ENCODE measurements around the gene BCL3. TPM values are rescaled to one million over a fixed set of nuclear protein-coding genes. Genes with fewer than 3 reads are reported as not detected.

Gene BCL3
- total and polyA plus RNA-seq, 2 of the 13 experiments (the other 11 are each of a cell fraction or from before 2014, with no cell fraction given): 2.3 to 4.0 TPM

DNA sequence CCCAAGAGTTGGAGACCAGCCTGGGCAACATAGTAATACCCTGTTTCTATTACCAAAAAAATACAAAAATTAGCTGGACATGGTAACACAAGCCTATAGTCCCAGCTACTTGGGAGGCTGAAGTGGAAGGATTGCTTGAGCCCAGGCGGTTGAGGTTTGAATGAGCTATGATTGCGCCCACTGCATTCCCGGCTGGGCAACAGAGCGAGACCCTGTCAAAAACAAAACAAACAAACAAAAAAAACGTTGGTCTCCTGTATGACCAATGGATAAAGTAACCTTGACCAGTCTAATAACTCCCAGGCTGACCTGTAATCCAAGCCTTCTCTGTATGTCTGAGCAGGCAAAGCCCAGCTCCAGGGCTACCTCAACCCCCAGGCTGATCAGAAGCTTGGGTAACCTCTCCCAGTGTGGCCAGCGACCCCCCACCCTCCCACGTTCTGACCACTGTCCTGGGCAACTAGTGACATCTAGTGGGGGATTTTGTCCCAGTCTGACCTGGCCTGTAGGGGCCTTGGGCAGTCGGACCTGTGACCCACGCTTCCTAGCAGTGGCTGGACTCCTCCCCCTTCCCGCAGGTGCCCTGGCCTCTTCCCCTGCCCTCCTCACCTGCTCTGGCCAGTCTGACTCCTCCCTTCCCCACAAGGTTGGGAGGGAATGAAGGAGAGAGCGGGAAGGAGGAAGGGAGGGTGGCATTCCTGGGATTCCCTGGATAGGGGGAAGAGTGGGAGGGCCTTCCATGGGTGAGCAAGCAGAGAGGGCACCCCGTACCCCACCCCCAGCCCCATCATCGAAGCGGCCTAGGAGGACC is 59.3 kb downstream of the BCL3 start (continued):
- TF ChIP-seq, protein P1, sequence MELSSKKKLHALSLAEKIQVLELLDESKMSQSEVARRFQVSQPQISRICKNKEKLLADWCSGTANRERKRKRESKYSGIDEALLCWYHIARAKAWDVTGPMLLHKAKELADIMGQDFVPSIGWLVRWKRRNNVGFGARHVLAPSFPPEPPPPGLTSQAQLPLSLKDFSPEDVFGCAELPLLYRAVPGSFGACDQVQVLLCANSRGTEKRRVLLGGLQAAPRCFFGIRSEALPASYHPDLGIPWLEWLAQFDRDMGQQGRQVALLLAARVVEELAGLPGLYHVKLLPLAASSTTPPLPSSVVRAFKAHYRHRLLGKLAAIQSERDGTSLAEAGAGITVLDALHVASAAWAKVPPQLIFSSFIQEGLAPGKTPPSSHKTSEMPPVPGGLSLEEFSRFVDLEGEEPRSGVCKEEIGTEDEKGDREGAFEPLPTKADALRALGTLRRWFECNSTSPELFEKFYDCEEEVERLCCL (CRISPR knock-in tag; IDR thresholded peaks at IDR 0.05; ENCODE audit: borderline replicate concordance): no peak
- TF ChIP-seq RFXAP (CRISPR knock-in tag; IDR thresholded peaks at IDR 0.05; ENCODE audit: borderline replicate concordance) (no peak), CREM (IDR thresholded peaks at IDR 0.05) (no peak), CREM (CRISPR knock-in tag; IDR thresholded peaks at IDR 0.05) (no peak), ZNF781 (CRISPR knock-in tag; IDR thresholded peaks at IDR 0.05; ENCODE audit: borderline replicate concordance, not compliant biosample characterization) (no peak), SNAPC2 (CRISPR knock-in tag; IDR thresholded peaks at IDR 0.05) (peak; percentile 47; the same call in 1 of the 2 replicates), NRL (CRISPR knock-in tag; IDR thresholded peaks at IDR 0.05; ENCODE audit: borderline replicate concordance) (no peak), NFKBIZ (CRISPR knock-in tag; IDR thresholded peaks at IDR 0.05) (no peak), ZNF547 (CRISPR knock-in tag; IDR thresholded peaks at IDR 0.05) (no peak), ZNF3 (CRISPR knock-in tag; IDR thresholded peaks at IDR 0.05) (no peak), SIX1 (CRISPR knock-in tag; IDR thresholded peaks at IDR 0.05; ENCODE audit: borderline replicate concordance) (no peak), ZNF101 (CRISPR knock-in tag; IDR thresholded peaks at IDR 0.05; ENCODE audit: borderline replicate concordance, low read depth) (no peak), MAFK (conservative IDR thresholded peaks at IDR 0.05 in 1 of 2, IDR thresholded peaks at IDR 0.05 in 1 of 2; ENCODE audit: low read length in 2 of 2) (no peak), ZNF850 (CRISPR knock-in tag; conservative IDR thresholded peaks at IDR 0.05) (no peak), ZC3H4 (CRISPR knock-in tag; IDR thresholded peaks at IDR 0.05; ENCODE audit: borderline replicate concordance) (no peak), ZFP62 (CRISPR knock-in tag; IDR thresholded peaks at IDR 0.05) (no peak)
- TF ChIP-seq, protein P2, sequence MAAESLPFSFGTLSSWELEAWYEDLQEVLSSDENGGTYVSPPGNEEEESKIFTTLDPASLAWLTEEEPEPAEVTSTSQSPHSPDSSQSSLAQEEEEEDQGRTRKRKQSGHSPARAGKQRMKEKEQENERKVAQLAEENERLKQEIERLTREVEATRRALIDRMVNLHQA (CRISPR knock-in tag; IDR thresholded peaks at IDR 0.05): no peak
- TF ChIP-seq, protein P3, sequence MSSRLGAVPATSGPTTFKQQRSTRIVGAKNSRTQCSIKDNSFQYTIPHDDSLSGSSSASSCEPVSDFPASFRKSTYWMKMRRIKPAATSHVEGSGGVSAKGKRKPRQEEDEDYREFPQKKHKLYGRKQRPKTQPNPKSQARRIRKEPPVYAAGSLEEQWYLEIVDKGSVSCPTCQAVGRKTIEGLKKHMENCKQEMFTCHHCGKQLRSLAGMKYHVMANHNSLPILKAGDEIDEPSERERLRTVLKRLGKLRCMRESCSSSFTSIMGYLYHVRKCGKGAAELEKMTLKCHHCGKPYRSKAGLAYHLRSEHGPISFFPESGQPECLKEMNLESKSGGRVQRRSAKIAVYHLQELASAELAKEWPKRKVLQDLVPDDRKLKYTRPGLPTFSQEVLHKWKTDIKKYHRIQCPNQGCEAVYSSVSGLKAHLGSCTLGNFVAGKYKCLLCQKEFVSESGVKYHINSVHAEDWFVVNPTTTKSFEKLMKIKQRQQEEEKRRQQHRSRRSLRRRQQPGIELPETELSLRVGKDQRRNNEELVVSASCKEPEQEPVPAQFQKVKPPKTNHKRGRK (CRISPR knock-in tag; IDR thresholded peaks at IDR 0.05): no peak
- TF ChIP-seq, protein P4, sequence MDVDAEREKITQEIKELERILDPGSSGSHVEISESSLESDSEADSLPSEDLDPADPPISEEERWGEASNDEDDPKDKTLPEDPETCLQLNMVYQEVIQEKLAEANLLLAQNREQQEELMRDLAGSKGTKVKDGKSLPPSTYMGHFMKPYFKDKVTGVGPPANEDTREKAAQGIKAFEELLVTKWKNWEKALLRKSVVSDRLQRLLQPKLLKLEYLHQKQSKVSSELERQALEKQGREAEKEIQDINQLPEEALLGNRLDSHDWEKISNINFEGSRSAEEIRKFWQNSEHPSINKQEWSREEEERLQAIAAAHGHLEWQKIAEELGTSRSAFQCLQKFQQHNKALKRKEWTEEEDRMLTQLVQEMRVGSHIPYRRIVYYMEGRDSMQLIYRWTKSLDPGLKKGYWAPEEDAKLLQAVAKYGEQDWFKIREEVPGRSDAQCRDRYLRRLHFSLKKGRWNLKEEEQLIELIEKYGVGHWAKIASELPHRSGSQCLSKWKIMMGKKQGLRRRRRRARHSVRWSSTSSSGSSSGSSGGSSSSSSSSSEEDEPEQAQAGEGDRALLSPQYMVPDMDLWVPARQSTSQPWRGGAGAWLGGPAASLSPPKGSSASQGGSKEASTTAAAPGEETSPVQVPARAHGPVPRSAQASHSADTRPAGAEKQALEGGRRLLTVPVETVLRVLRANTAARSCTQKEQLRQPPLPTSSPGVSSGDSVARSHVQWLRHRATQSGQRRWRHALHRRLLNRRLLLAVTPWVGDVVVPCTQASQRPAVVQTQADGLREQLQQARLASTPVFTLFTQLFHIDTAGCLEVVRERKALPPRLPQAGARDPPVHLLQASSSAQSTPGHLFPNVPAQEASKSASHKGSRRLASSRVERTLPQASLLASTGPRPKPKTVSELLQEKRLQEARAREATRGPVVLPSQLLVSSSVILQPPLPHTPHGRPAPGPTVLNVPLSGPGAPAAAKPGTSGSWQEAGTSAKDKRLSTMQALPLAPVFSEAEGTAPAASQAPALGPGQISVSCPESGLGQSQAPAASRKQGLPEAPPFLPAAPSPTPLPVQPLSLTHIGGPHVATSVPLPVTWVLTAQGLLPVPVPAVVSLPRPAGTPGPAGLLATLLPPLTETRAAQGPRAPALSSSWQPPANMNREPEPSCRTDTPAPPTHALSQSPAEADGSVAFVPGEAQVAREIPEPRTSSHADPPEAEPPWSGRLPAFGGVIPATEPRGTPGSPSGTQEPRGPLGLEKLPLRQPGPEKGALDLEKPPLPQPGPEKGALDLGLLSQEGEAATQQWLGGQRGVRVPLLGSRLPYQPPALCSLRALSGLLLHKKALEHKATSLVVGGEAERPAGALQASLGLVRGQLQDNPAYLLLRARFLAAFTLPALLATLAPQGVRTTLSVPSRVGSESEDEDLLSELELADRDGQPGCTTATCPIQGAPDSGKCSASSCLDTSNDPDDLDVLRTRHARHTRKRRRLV (CRISPR knock-in tag; IDR thresholded peaks at IDR 0.05): no peak
- TF ChIP-seq, protein P5, sequence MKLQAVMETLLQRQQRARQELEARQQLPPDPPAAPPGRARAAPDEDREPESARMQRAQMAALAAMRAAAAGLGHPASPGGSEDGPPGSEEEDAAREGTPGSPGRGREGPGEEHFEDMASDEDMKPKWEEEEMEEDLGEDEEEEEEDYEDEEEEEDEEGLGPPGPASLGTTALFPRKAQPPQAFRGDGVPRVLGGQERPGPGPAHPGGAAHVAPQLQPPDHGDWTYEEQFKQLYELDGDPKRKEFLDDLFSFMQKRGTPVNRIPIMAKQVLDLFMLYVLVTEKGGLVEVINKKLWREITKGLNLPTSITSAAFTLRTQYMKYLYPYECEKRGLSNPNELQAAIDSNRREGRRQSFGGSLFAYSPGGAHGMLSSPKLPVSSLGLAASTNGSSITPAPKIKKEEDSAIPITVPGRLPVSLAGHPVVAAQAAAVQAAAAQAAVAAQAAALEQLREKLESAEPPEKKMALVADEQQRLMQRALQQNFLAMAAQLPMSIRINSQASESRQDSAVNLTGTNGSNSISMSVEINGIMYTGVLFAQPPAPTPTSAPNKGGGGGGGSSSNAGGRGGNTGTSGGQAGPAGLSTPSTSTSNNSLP (IDR thresholded peaks at IDR 0.05; ENCODE audit: low read depth, low read length): no peak
